H9 (cell line): Measurements from ENCODE around the gene LRRC73. TPM values are rescaled to one million over a fixed set of nuclear protein-coding genes. Genes with fewer than 3 reads are reported as not detected.

Experiments
- DNase-seq: peaks from one replicate; pipeline ENCODE4 v3.0.0-alpha.2; 2017
- H2AFZ ChIP-seq: one replicate; pipeline ENCODE4 v1.6.1; 2013; ENCODE audit warnings: mild to moderate bottlenecking, low read length, control low read depth, moderate library complexity
- H2AK5ac ChIP-seq: 2 replicates; pipeline ENCODE4 v1.6.1; 2013; ENCODE audit warnings: low read length, control low read depth, mixed read lengths; ENCODE audit not compliant: insufficient read length
- H2BK120ac ChIP-seq: one replicate; pipeline ENCODE4 v1.6.1; 2013; ENCODE audit warnings: low read depth, mild to moderate bottlenecking, low read length, control low read depth, inconsistent platforms; ENCODE audit not compliant: poor library complexity, severe bottlenecking
- H2BK12ac ChIP-seq: 2 replicates; pipeline ENCODE4 v1.6.1; 2013; ENCODE audit warnings: low read length, control low read depth, mixed read lengths, low read depth; ENCODE audit not compliant: insufficient read length
- H2BK15ac ChIP-seq: 2 replicates; pipeline ENCODE4 v1.6.1; 2013; ENCODE audit warnings: low read depth, low read length, control low read depth
- H2BK20ac ChIP-seq: one replicate; pipeline ENCODE4 v1.6.1; 2013; ENCODE audit warnings: low read depth, mild to moderate bottlenecking, low read length, control low read depth, inconsistent platforms; ENCODE audit not compliant: poor library complexity, severe bottlenecking
- H2BK5ac ChIP-seq: 2 replicates; pipeline ENCODE4 v1.6.1; 2013; ENCODE audit warnings: low read length, control low read depth, mixed read lengths; ENCODE audit not compliant: insufficient read length
- H3K14ac ChIP-seq: 2 replicates; pipeline ENCODE4 v1.6.1; 2013; ENCODE audit warnings: low read length, control low read depth; ENCODE audit not compliant: insufficient read depth
- H3K18ac ChIP-seq: 2 replicates; pipeline ENCODE4 v1.6.1; 2013; ENCODE audit warnings: low read depth, mild to moderate bottlenecking, mixed read lengths, low read length, control low read depth; ENCODE audit not compliant: insufficient read length
- H3K23ac ChIP-seq: 2 replicates; pipeline ENCODE4 v1.6.1; 2013; ENCODE audit warnings: low read length, control low read depth, mixed read lengths, low read depth; ENCODE audit not compliant: insufficient read length
- H3K23me2 ChIP-seq: 2 replicates; pipeline ENCODE4 v1.6.1; 2013; ENCODE audit warnings: low read depth, mild to moderate bottlenecking, mixed read lengths, low read length, control low read depth; ENCODE audit not compliant: insufficient read length, poor library complexity, severe bottlenecking
- H3K27ac ChIP-seq: 2 replicates; pipeline ENCODE4 v1.5.1; 2013; ENCODE audit warnings: low read length, control low read depth, mixed read lengths, low read depth; ENCODE audit not compliant: insufficient read length
- H3K27me3 ChIP-seq: 2 replicates; pipeline ENCODE4 v1.6.1; 2013; ENCODE audit warnings: low read length, control low read depth, inconsistent platforms; ENCODE audit not compliant: insufficient read depth
- H3K4ac ChIP-seq: 2 replicates; pipeline ENCODE4 v1.6.1; 2013; ENCODE audit warnings: low read depth, mild to moderate bottlenecking, control low read depth, inconsistent platforms, low read length, moderate library complexity
- H3K4me1 ChIP-seq: 2 replicates; pipeline ENCODE4 v1.6.1; 2013; ENCODE audit warnings: low read length, control low read depth, inconsistent platforms; ENCODE audit not compliant: insufficient read depth
- H3K4me2 ChIP-seq: 2 replicates; pipeline ENCODE4 v1.6.1; 2013; ENCODE audit warnings: low read length, control low read depth, mixed read lengths; ENCODE audit not compliant: insufficient read length, insufficient read depth
- H3K56ac ChIP-seq: 2 replicates; pipeline ENCODE4 v1.6.1; 2013; ENCODE audit warnings: low read depth, mild to moderate bottlenecking, mixed read lengths, low read length, control low read depth; ENCODE audit not compliant: insufficient read length
- H3K79me1 ChIP-seq: 2 replicates; pipeline ENCODE4 v1.6.1; 2013; ENCODE audit warnings: low read depth, mild to moderate bottlenecking, moderate library complexity, low read length, control low read depth, inconsistent platforms; ENCODE audit not compliant: insufficient read depth, poor library complexity, severe bottlenecking
- H3K79me2 ChIP-seq: 2 replicates; pipeline ENCODE4 v1.6.1; 2013; ENCODE audit warnings: low read length, control low read depth, inconsistent platforms; ENCODE audit not compliant: insufficient read depth
- H3K9ac ChIP-seq: 2 replicates; pipeline ENCODE4 v1.6.1; 2013; ENCODE audit warnings: low read length, control low read depth, mixed read lengths; ENCODE audit not compliant: insufficient read length; ENCODE audit errors: extremely low read depth
- H3K9me3 ChIP-seq: one replicate; pipeline ENCODE4 v1.6.1; 2013; ENCODE audit warnings: low read depth, low read length, inconsistent platforms; ENCODE audit not compliant: control insufficient read depth
- H3T11ph ChIP-seq: one replicate; pipeline ENCODE4 v1.6.1; 2013; ENCODE audit warnings: mild to moderate bottlenecking, low read length, control low read depth, inconsistent platforms
- H4K20me1 ChIP-seq: one replicate; pipeline ENCODE4 v1.6.1; 2013; ENCODE audit not compliant: control insufficient read depth, insufficient read length, insufficient read depth
- H4K5ac ChIP-seq: 2 replicates; pipeline ENCODE4 v1.6.1; 2013; ENCODE audit warnings: low read depth, mild to moderate bottlenecking, mixed read lengths, low read length, control low read depth; ENCODE audit not compliant: insufficient read length
- H4K8ac ChIP-seq: replicated peaks from 2 replicates; pipeline ENCODE4 v1.6.1; 2013; ENCODE audit warnings: low read length, control low read depth, mixed read lengths, low read depth; ENCODE audit not compliant: insufficient read length
- H4K91ac ChIP-seq: 2 replicates; pipeline ENCODE4 v1.6.1; 2013; ENCODE audit warnings: low read depth, mild to moderate bottlenecking, moderate library complexity, mixed read lengths, low read length, control low read depth; ENCODE audit not compliant: insufficient read length
- H3K27ac Mint-ChIP-seq, 3 experiments: 2 replicates in 2 of 3; 3 replicates in 1 of 3; pipeline ENCODE4 v1.8.0; 2020 to 2021; ENCODE audit warnings: mixed read lengths in 3 of 3, mild to moderate bottlenecking in 1 of 3, moderate library complexity in 1 of 3
- H3K27me3 Mint-ChIP-seq: 2 replicates; pipeline ENCODE4 v1.8.0; 2021; ENCODE audit warnings: low read depth, mild to moderate bottlenecking, moderate library complexity, mixed read lengths
- H3K36me3 Mint-ChIP-seq, 3 experiments: 2 replicates in 2 of 3; 3 replicates in 1 of 3; pipeline ENCODE4 v1.8.0; 2020 to 2021; ENCODE audit warnings: low read depth in 3 of 3, mixed read lengths in 3 of 3; ENCODE audit not compliant: insufficient read depth in 1 of 3
- H3K4me1 Mint-ChIP-seq, 2 experiments: 2 replicates each; pipeline ENCODE4 v1.8.0; 2020; ENCODE audit warnings: mixed read lengths in 2 of 2
- H3K4me3 Mint-ChIP-seq, 2 experiments: 2 replicates in 1 of 2; 3 replicates in 1 of 2; pipeline ENCODE4 v1.8.0; 2020 to 2021; ENCODE audit warnings: mild to moderate bottlenecking in 2 of 2, mixed read lengths in 2 of 2, moderate library complexity in 1 of 2
- H3K9me3 Mint-ChIP-seq, 2 experiments: 2 replicates in 1 of 2; 3 replicates in 1 of 2; pipeline ENCODE4 v1.8.0; 2020; ENCODE audit warnings: mild to moderate bottlenecking in 2 of 2, mixed read lengths in 2 of 2, moderate library complexity in 1 of 2
- WGBS: extraction: QIAGEN DNeasy Blood & Tissue Kit; methylation state at CpG from one replicate; pipeline ENCODE4 v1.1.7; 2013; ENCODE audit warnings: missing lambda C conversion rate, low lambda C conversion rate, mixed read lengths; ENCODE audit not compliant: insufficient read length; ENCODE audit errors: extremely low coverage; 5-methylcytosine and 5-hydroxymethylcytosine counted together
- total RNA-seq: library from RNA; stranded (reverse); gene quantifications from 2 replicates; pipeline ENCODE4 v1.2.1, GENCODE V29; 2021
- TF ChIP-seq, protein P1 (sequence below): fragments of 200-600 bp; sonication (generic); conservative IDR thresholded peaks from 3 replicates; pipeline ENCODE4 v1.8.0; 2021; ENCODE audit warnings: antibody characterized with exemption, mild to moderate bottlenecking

LRRC73 gene
- total RNA-seq, 1 experiment from 2014 or later: 0.55 TPM

DNA sequence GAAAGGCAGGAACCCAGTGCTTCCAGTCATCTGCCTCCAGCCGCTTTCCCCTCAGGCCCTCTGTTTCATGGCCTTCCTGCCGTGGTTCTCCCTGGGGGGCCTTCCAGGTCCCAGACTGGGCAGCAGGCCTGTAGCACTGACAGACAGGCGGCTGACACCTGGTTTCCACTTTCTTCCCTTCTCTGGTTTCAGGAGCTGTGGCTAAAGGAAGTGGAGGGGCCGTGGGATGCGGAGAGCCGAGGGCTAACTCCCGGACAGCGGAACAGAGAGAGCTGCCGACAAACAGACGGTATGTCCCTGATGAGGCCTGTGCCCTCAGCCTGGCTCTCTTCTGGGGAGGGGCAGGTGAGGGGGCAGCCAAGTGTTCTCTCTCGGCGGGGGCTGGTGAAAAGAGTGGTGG, 12.5 kb downstream of the LRRC73 start:
- Mint-ChIP-seq H3K4me3 (no peak overlapping the region), H3K27me3 (no peaks in the 10 kb centered on the region), H3K27ac (peak overlapping the region in 1 of 3 experiments; percentile 93; a peak in 1 of 7 replicates), H3K4me1 (peaks cover 21% of the 10 kb centered on the region in 2 experiments), H3K36me3 (peaks cover 19 to 50% (median 48%) of the 10 kb centered on the region in 3 experiments), H3K9me3 (no peaks in the 10 kb centered on the region)
- no peak overlapping the region for H3K18ac ChIP-seq
- no peaks in the 10 kb centered on the region for H3K23me2 ChIP-seq
- WGBS: no CpG with 5 or more reads among the region's 12 CpGs
- H3K27me3 ChIP-seq: no peaks in the 10 kb centered on the region
- no peak overlapping the region for H3K4ac ChIP-seq
- H3K23ac ChIP-seq: no peak overlapping the region
- H3K27ac ChIP-seq: no peak overlapping the region
- TF ChIP-seq, protein P1, sequence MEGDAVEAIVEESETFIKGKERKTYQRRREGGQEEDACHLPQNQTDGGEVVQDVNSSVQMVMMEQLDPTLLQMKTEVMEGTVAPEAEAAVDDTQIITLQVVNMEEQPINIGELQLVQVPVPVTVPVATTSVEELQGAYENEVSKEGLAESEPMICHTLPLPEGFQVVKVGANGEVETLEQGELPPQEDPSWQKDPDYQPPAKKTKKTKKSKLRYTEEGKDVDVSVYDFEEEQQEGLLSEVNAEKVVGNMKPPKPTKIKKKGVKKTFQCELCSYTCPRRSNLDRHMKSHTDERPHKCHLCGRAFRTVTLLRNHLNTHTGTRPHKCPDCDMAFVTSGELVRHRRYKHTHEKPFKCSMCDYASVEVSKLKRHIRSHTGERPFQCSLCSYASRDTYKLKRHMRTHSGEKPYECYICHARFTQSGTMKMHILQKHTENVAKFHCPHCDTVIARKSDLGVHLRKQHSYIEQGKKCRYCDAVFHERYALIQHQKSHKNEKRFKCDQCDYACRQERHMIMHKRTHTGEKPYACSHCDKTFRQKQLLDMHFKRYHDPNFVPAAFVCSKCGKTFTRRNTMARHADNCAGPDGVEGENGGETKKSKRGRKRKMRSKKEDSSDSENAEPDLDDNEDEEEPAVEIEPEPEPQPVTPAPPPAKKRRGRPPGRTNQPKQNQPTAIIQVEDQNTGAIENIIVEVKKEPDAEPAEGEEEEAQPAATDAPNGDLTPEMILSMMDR: no peak
- H2BK5ac ChIP-seq: no peak overlapping the region
- H3K9ac ChIP-seq: no peak overlapping the region
- no peaks in the 10 kb centered on the region; the same call in 1 of the 2 replicates for H3K79me2 ChIP-seq
- no peak overlapping the region for H4K8ac ChIP-seq
- H3K14ac ChIP-seq: no peak overlapping the region
- peaks cover 3% of the 10 kb centered on the region; the same call in 1 of the 2 replicates for H3K4me1 ChIP-seq
- H2BK20ac ChIP-seq: no peak overlapping the region
- no peak overlapping the region for H3T11ph ChIP-seq
- no peak overlapping the region for H2BK15ac ChIP-seq
- no peak overlapping the region for H3K56ac ChIP-seq
- no peak overlapping the region for H2AK5ac ChIP-seq
- H3K4me2 ChIP-seq: no peak overlapping the region
- no peak for DNase-seq
- H2BK120ac ChIP-seq: no peak overlapping the region
- H4K91ac ChIP-seq: no peak overlapping the region
- H2BK12ac ChIP-seq: no peak overlapping the region
- H3K9me3 ChIP-seq: no peaks in the 10 kb centered on the region
- H2AFZ ChIP-seq: no peak overlapping the region
- peaks cover 2% of the 10 kb centered on the region for H4K20me1 ChIP-seq
- H3K79me1 ChIP-seq: peaks cover 2% of the 10 kb centered on the region
- no peak overlapping the region for H4K5ac ChIP-seq
